ENCODE results near the gene CIPC.

Gene CIPC

GRCh38 chr14:77063571-77064171 lies 34.4 kb upstream of the CIPC start:
- H2BK12ac ChIP-seq (ENCODE audit: low read length): no peak overlapping the region
- H3K9ac ChIP-seq (ENCODE audit: low read depth, low read length, poor library complexity): no peak overlapping the region
- no peak overlapping the region for H2BK15ac ChIP-seq (ENCODE audit: low read length)
- no peak overlapping the region for H3K4me2 ChIP-seq (ENCODE audit: insufficient read depth, low read length, poor library complexity, severe bottlenecking)
- H2BK120ac ChIP-seq (ENCODE audit: low read depth, low read length): no peak overlapping the region
- H3K23ac ChIP-seq (ENCODE audit: low read depth, low read length, poor library complexity): no peak overlapping the region
- no peak overlapping the region for H2AFZ ChIP-seq (ENCODE audit: low read length)
- H3K27ac ChIP-seq (replicated peaks; ENCODE audit: low read length): no peak overlapping the region
- H4K8ac ChIP-seq (ENCODE audit: low read depth, low read length): no peak overlapping the region
- H3K27me3 ChIP-seq (ENCODE audit: control insufficient read depth in 3 of 3, insufficient read depth in 3 of 3, low read depth in 1 of 3, low read length in 3 of 3): no peaks in the 10 kb centered on the region
- peaks cover 0 to 4% of the 10 kb centered on the region in 2 donors for H3K9me3 ChIP-seq (replicated peaks in 1 of 2; ENCODE audit: control insufficient read depth in 2 of 2, insufficient read depth in 1 of 2, low read depth in 1 of 2, low read length in 2 of 2)
- peak overlapping the region; percentile 73 for H3K18ac ChIP-seq (ENCODE audit: low read length)
- no peak overlapping the region for H4K91ac ChIP-seq (ENCODE audit: low read depth, low read length, poor library complexity)
- no CpG with 5 or more reads among the region's 10 CpGs for WGBS, 2 donors (ENCODE audit: extremely low coverage in 2 of 2, insufficient read length in 2 of 2, insufficient replicate concordance in 1 of 2)
- H3K4ac ChIP-seq (ENCODE audit: low read length): no peak overlapping the region
- no peaks in the 10 kb centered on the region for H3K79me1 ChIP-seq (ENCODE audit: low read depth, low read length)
- H3K36me3 ChIP-seq (replicated peaks in 1 of 2; ENCODE audit: control insufficient read depth in 2 of 2, insufficient read depth in 2 of 2, low read length in 2 of 2): no peaks in the 10 kb centered on the region
- H3K4me1 ChIP-seq (ENCODE audit: control insufficient read depth in 2 of 2, insufficient read depth in 1 of 2, low read depth in 1 of 2, low read length in 2 of 2): peaks cover 8 to 20% of the 10 kb centered on the region in 2 donors
- H2AK5ac ChIP-seq (ENCODE audit: low read depth, low read length): peak overlapping the region; percentile 30
- no peak for DNase-seq (ENCODE audit: low spot score)
- no peak overlapping the region for H2BK5ac ChIP-seq (ENCODE audit: low read length)
- H3K14ac ChIP-seq (ENCODE audit: low read length): no peak overlapping the region
- no peak overlapping the region for H3K4me3 ChIP-seq (ENCODE audit: low read length in 2 of 2)

DNA sequence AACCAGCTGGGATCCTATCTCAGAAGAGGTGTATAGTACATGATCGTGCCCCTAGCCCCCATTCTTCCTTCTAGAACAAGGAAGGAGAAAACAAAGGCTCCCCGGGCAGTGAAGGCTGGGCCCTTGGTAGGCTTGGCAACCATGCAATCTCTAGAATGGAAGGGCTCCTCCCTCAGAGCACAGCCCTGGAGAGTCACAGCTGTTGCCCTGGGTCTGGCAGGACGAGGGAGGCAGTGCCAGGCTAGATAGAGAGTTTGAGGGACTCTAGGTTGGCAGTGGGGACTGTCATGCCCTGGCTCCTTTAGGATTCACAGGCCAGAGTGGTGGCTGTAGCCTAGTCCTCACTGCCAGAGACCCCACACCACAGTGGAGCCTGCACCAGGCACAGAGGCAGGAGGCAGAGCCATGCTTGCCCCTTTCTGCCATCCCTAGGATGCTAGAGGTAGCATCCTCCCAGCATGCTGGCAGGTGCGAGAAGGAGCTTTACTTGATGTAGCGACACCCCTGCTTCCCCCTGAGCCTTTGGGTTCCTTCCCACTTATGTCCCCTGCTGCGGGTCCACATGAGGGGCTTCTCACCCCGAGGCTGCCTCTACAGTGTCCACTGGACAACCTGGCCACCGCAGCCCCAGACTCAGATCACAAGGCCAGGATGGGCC lies 33.4 kb upstream of the CIPC start:
- Histone ChIP-seq H3K14ac (ENCODE audit: low read length) (peak overlapping the region; percentile 56), H4K8ac (ENCODE audit: low read depth, low read length) (no peak overlapping the region), H2BK15ac (ENCODE audit: low read length) (no peak overlapping the region), H2BK5ac (ENCODE audit: low read length) (peak overlapping the region; percentile 58), H2BK12ac (ENCODE audit: low read length) (peak overlapping the region; percentile 53), H3K27me3 (ENCODE audit: control insufficient read depth in 3 of 3, insufficient read depth in 3 of 3, low read depth in 1 of 3, low read length in 3 of 3) (no peaks in the 10 kb centered on the region), H3K4me1 (ENCODE audit: control insufficient read depth in 2 of 2, insufficient read depth in 1 of 2, low read depth in 1 of 2, low read length in 2 of 2) (peaks cover 8 to 12% of the 10 kb centered on the region in 2 donors), H2BK120ac (ENCODE audit: low read depth, low read length) (no peak overlapping the region), H3K18ac (ENCODE audit: low read length) (peak overlapping the region; percentile 91), H3K79me1 (ENCODE audit: low read depth, low read length) (no peaks in the 10 kb centered on the region), H2AFZ (ENCODE audit: low read length) (no peak overlapping the region), H3K9me3 (replicated peaks in 1 of 2; ENCODE audit: control insufficient read depth in 2 of 2, insufficient read depth in 1 of 2, low read depth in 1 of 2, low read length in 2 of 2) (peaks cover 0 to 4% of the 10 kb centered on the region in 2 donors), H3K9ac (ENCODE audit: low read depth, low read length, poor library complexity) (peak overlapping the region; percentile 73), H3K27ac (replicated peaks; ENCODE audit: low read length) (no peak overlapping the region), H3K4me3 (ENCODE audit: low read length in 2 of 2) (no peak overlapping the region), H3K4me2 (ENCODE audit: insufficient read depth, low read length, poor library complexity, severe bottlenecking) (no peak overlapping the region), H3K23ac (ENCODE audit: low read depth, low read length, poor library complexity) (peak overlapping the region; percentile 20), H4K91ac (ENCODE audit: low read depth, low read length, poor library complexity) (no peak overlapping the region), H2AK5ac (ENCODE audit: low read depth, low read length) (peak overlapping the region; percentile 82), H3K36me3 (replicated peaks in 1 of 2; ENCODE audit: control insufficient read depth in 2 of 2, insufficient read depth in 2 of 2, low read length in 2 of 2) (no peaks in the 10 kb centered on the region), H3K4ac (ENCODE audit: low read length) (no peak overlapping the region)
- no peak for DNase-seq (ENCODE audit: low spot score)
- no CpG with 5 or more reads among the region's 8 CpGs for WGBS, 2 donors (ENCODE audit: extremely low coverage in 2 of 2, insufficient read length in 2 of 2, insufficient replicate concordance in 1 of 2)

DNA sequence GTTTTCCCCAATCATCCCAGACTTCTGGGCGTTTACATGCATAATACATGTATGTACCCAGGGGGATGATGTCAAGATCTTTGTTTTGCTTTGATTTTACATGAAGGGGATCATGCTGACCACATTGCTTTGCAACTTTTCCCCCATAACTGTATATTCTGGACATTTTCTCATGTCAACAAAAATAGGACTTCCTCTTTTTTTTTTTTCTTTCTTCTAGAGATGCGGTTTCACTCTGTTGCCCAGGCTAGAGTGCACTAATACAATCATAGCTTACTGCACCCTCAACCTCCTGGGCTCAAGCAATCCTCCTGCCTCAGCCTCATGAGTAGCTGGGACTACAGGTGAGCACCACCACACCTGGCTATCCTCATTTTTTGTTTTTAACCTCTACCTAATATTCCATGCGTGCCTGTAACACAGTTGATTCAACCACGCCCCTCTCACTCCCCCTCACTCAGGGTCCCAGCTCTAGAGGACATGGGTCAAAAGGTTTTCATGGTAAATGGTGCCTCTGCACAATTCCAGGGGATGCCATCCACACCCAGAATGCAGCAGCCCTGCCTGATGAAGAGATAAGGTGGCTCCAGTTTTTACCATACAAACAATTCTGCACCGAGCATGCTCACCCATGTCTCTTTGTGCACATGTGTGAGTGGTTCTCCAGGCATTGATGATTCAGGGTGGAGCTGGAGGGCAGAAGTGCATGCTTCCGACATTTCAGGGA lies 32.0 kb upstream of the CIPC start:
- H3K4me3 ChIP-seq (ENCODE audit: low read length in 2 of 2): no peak overlapping the region
- no peak overlapping the region for H3K27ac ChIP-seq (replicated peaks; ENCODE audit: low read length)

GRCh38 chr14:77066578-77067172 lies 31.4 kb upstream of the CIPC start:
- no peak overlapping the region for H3K9ac ChIP-seq (ENCODE audit: low read depth, low read length, poor library complexity)
- H4K91ac ChIP-seq (ENCODE audit: low read depth, low read length, poor library complexity): no peak overlapping the region
- H2AK5ac ChIP-seq (ENCODE audit: low read depth, low read length): no peak overlapping the region
- H3K27ac ChIP-seq (replicated peaks; ENCODE audit: low read length): no peak overlapping the region
- H2BK15ac ChIP-seq (ENCODE audit: low read length): no peak overlapping the region
- no peak overlapping the region for H3K4me2 ChIP-seq (ENCODE audit: insufficient read depth, low read length, poor library complexity, severe bottlenecking)
- no peak overlapping the region for H3K4me3 ChIP-seq (ENCODE audit: low read length in 2 of 2)
- H3K4me1 ChIP-seq (ENCODE audit: control insufficient read depth in 2 of 2, insufficient read depth in 1 of 2, low read depth in 1 of 2, low read length in 2 of 2): peaks cover 8 to 14% of the 10 kb centered on the region in 2 donors
- H2AFZ ChIP-seq (ENCODE audit: low read length): no peak overlapping the region
- peak overlapping the region; percentile 57 for H3K18ac ChIP-seq (ENCODE audit: low read length)
- H3K23ac ChIP-seq (ENCODE audit: low read depth, low read length, poor library complexity): no peak overlapping the region
- no peak overlapping the region for H4K8ac ChIP-seq (ENCODE audit: low read depth, low read length)
- H2BK120ac ChIP-seq (ENCODE audit: low read depth, low read length): no peak overlapping the region
- H3K9me3 ChIP-seq (replicated peaks in 1 of 2; ENCODE audit: control insufficient read depth in 2 of 2, insufficient read depth in 1 of 2, low read depth in 1 of 2, low read length in 2 of 2): no peaks in the 10 kb centered on the region
- no peaks in the 10 kb centered on the region for H3K79me1 ChIP-seq (ENCODE audit: low read depth, low read length)
- no CpG with 5 or more reads among the region's 10 CpGs for WGBS, 2 donors (ENCODE audit: extremely low coverage in 2 of 2, insufficient read length in 2 of 2, insufficient replicate concordance in 1 of 2)
- no peak overlapping the region for H3K4ac ChIP-seq (ENCODE audit: low read length)
- no peak overlapping the region for H2BK12ac ChIP-seq (ENCODE audit: low read length)
- no peaks in the 10 kb centered on the region for H3K27me3 ChIP-seq (ENCODE audit: control insufficient read depth in 3 of 3, insufficient read depth in 3 of 3, low read depth in 1 of 3, low read length in 3 of 3)
- H3K36me3 ChIP-seq (replicated peaks in 1 of 2; ENCODE audit: control insufficient read depth in 2 of 2, insufficient read depth in 2 of 2, low read length in 2 of 2): no peaks in the 10 kb centered on the region
- no peak overlapping the region for H2BK5ac ChIP-seq (ENCODE audit: low read length)
- H3K14ac ChIP-seq (ENCODE audit: low read length): no peak overlapping the region
- DNase-seq (ENCODE audit: low spot score): no peak

More for the DNA sequence above, 32.0 kb upstream of the CIPC start:
- no peak overlapping the region for H4K91ac ChIP-seq (ENCODE audit: low read depth, low read length, poor library complexity)
- no peak overlapping the region for H3K23ac ChIP-seq (ENCODE audit: low read depth, low read length, poor library complexity)
- H2BK12ac ChIP-seq (ENCODE audit: low read length): no peak overlapping the region
- no peak for DNase-seq (ENCODE audit: low spot score)
- no peak overlapping the region for H2BK120ac ChIP-seq (ENCODE audit: low read depth, low read length)
- no peak overlapping the region for H3K14ac ChIP-seq (ENCODE audit: low read length)
- H2AFZ ChIP-seq (ENCODE audit: low read length): no peak overlapping the region
- no peak overlapping the region for H3K18ac ChIP-seq (ENCODE audit: low read length)
- H3K27me3 ChIP-seq (ENCODE audit: control insufficient read depth in 3 of 3, insufficient read depth in 3 of 3, low read depth in 1 of 3, low read length in 3 of 3): no peaks in the 10 kb centered on the region
- H3K9me3 ChIP-seq (replicated peaks in 1 of 2; ENCODE audit: control insufficient read depth in 2 of 2, insufficient read depth in 1 of 2, low read depth in 1 of 2, low read length in 2 of 2): no peaks in the 10 kb centered on the region
- H2BK15ac ChIP-seq (ENCODE audit: low read length): no peak overlapping the region
- H3K4me1 ChIP-seq (ENCODE audit: control insufficient read depth in 2 of 2, insufficient read depth in 1 of 2, low read depth in 1 of 2, low read length in 2 of 2): peaks cover 8 to 14% of the 10 kb centered on the region in 2 donors
- H2AK5ac ChIP-seq (ENCODE audit: low read depth, low read length): no peak overlapping the region
- H3K79me1 ChIP-seq (ENCODE audit: low read depth, low read length): no peaks in the 10 kb centered on the region
- no peak overlapping the region for H2BK5ac ChIP-seq (ENCODE audit: low read length)
- no peak overlapping the region for H3K4ac ChIP-seq (ENCODE audit: low read length)
- no peak overlapping the region for H3K9ac ChIP-seq (ENCODE audit: low read depth, low read length, poor library complexity)
- H4K8ac ChIP-seq (ENCODE audit: low read depth, low read length): no peak overlapping the region
- H3K36me3 ChIP-seq (replicated peaks in 1 of 2; ENCODE audit: control insufficient read depth in 2 of 2, insufficient read depth in 2 of 2, low read length in 2 of 2): no peaks in the 10 kb centered on the region
- no peak overlapping the region for H3K4me2 ChIP-seq (ENCODE audit: insufficient read depth, low read length, poor library complexity, severe bottlenecking)
- no CpG with 5 or more reads among the region's 6 CpGs for WGBS, 2 donors (ENCODE audit: extremely low coverage in 2 of 2, insufficient read length in 2 of 2, insufficient replicate concordance in 1 of 2)
